ENCODE data around the gene STPG2.

GRCh38 chr4:97953171-97953941, 189.9 kb downstream of the STPG2 start:
- no peak for TF ChIP-seq CTCF (IDR thresholded peaks at IDR 0.05; ENCODE audit: control extremely low read depth in 1 of 3, insufficient read depth in 1 of 3, low read depth in 1 of 3, low read length in 3 of 3)
- no peak for TF ChIP-seq ZNF274 (IDR thresholded peaks at IDR 0.05; ENCODE audit: borderline replicate concordance, extremely low read depth, low read length)
- TF ChIP-seq TCF12 (IDR thresholded peaks at IDR 0.05; ENCODE audit: low read depth, low read length) = no peak
- TF ChIP-seq GTF2F1 (IDR thresholded peaks at IDR 0.05; ENCODE audit: borderline replicate concordance, low read depth, low read length) = no peak
- no peak for TF ChIP-seq USF2 (IDR thresholded peaks at IDR 0.05; ENCODE audit: low read length)
- TF ChIP-seq SP4 (IDR thresholded peaks at IDR 0.05; ENCODE audit: low read length) = no peak
- no peak for TF ChIP-seq YY1 (IDR thresholded peaks at IDR 0.05; ENCODE audit: low read depth, low read length)
- no peak for TF ChIP-seq ATF3 (IDR thresholded peaks at IDR 0.05; ENCODE audit: insufficient read depth, low read depth, low read length)
- no peak for TF ChIP-seq SP1 (IDR thresholded peaks at IDR 0.05; ENCODE audit: low read depth, low read length)
- no peak for TF ChIP-seq EZH2 (IDR thresholded peaks at IDR 0.05; ENCODE audit: low read depth, low read length, severe bottlenecking)

Measured in H1 (cell line).